ENCODE data around the gene N4BP3. TPM values are rescaled to one million over a fixed set of nuclear protein-coding genes. Genes with fewer than 3 reads are reported as not detected.

N4BP3 gene
- total RNA-seq, 6 donors from 2014 or later, result 3.2 to 12.6 (median 5.8) TPM

GRCh38 chr5:178152491-178153444, 39.4 kb downstream of the N4BP3 start:
- Histone ChIP-seq H3K4me1 (peaks cover 8 to 24% (median 12%) of the 10 kb centered on the region in 4 donors), H3K4me3 (peak overlapping the region; percentile 63 to 98 (median 84)), H3K27ac (peak overlapping the region in 3 of 4 donors; percentile 65 to 77 (median 69)), H3K27me3 (no peaks in the 10 kb centered on the region), H3K9me3 (no peaks in the 10 kb centered on the region), H3K36me3 (peaks cover 9 to 36% (median 29%) of the 10 kb centered on the region in 4 donors)
- TF ChIP-seq EP300 (IDR thresholded peaks at IDR 0.05), result no peak
- TF ChIP-seq POLR2AphosphoS5 (IDR thresholded peaks at IDR 0.05), result no peak
- no peak for TF ChIP-seq CTCF (IDR thresholded peaks at IDR 0.05)
- no peak for TF ChIP-seq POLR2A (IDR thresholded peaks at IDR 0.05)
- ATAC-seq (ENCODE audit: low FRiP score in 2 of 2) (no peak), DNase-seq (no peak)
- 49 to 55% methylated on average over 31 of the region's 31 CpGs for WGBS, 2 donors

DNA sequence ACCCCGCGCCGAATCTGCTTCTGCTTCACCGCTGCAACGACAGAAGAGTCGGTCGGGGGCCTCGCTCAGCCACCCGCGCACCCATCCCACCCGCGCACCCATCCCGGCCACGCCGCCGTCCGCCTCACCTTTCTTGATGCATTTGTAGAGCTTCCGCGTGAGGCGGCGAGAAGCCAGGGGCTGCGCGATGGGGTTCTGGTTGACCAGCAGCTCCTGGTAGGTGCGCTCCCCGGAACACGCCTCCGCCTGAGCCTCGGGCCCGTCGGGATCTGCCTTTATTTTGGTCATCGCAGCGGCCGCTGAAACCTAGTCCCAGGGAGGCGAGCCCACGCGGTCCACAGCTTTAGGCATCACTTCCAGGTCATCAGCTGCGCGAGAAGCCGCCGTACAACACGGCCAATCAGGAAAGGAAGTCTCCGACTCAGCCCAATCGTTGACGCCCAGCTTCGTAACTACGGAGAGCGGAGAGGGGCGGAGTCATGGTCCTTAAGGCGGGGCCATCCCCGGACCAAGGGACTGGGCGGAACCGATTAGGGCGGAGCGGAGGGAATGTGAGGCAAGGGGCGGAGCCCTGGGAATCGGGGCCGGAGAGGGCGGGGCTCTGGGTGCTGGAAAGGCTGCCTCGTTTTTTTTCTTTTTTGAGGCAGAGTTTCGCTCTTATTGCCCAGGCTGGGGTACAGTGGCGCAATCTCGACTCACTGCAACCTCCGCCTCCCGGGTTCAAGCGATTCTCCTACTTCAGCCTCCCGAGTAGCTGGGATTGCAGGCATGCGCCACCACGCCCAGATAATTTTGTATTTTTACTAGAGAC, 40.4 kb downstream of the N4BP3 start, which contains the start of gene NHP2:
Gene NHP2 (minus strand): TSS at position 356 of the 811 bp plus-strand sequence. CDS start 68 bp downstream, at position 288.
- 2 to 4% methylated on average over 37 to 60 of the region's 68 CpGs for WGBS, 2 donors
- peak; percentile 95 to 98 for DNase-seq
- TF ChIP-seq POLR2AphosphoS5 (IDR thresholded peaks at IDR 0.05), result peak; percentile 94 to 97
- TF ChIP-seq POLR2A (IDR thresholded peaks at IDR 0.05), result peak in 1 of 4 donors; percentile 68
- TF ChIP-seq EP300 (IDR thresholded peaks at IDR 0.05), result peak in 1 of 4 donors; percentile 87
- peak in 1 of 6 experiments; percentile 11 for TF ChIP-seq CTCF (IDR thresholded peaks at IDR 0.05)
- H3K4me1 ChIP-seq, result peaks cover 8 to 24% (median 12%) of the 10 kb centered on the region in 4 donors
- H3K36me3 ChIP-seq, result peaks cover 5 to 26% (median 19%) of the 10 kb centered on the region in 4 donors
- no peaks in the 10 kb centered on the region for H3K27me3 ChIP-seq
- peak; percentile 100 for ATAC-seq (ENCODE audit: low FRiP score in 2 of 2)
- peak within 1 kb of the TSS; percentile 65 to 77 (median 67) for H3K27ac ChIP-seq
- H3K9me3 ChIP-seq, result no peaks in the 10 kb centered on the region
- H3K4me3 ChIP-seq, result peak within 1 kb of the TSS; percentile 63 to 98 (median 84)

DNA sequence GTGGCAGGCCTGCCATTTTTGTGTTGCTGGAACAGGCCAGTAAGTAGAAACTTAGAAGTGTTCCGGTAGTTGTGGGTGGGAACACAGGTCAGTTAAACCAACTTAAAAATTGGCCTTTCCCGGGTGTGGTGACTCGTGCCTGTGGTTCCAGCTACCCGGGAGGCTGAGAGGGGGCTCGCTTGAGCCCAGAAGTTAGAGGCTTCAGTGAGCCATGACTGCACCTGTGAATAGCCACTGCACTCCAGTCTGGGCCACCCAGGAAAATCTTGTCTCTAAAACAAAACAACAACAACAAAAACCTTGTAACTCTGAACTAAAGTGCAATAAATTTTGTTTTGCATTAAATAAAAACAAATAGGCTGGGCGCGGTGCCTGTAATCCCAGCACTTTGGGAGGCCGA, 41.7 kb downstream of the N4BP3 start:
- WGBS, 2 donors, result 82 to 90% methylated on average over 8 of the region's 8 CpGs
- Histone ChIP-seq H3K36me3 (peaks cover 1 to 13% (median 7%) of the 10 kb centered on the region in 4 donors), H3K9me3 (no peaks in the 10 kb centered on the region), H3K27me3 (no peaks in the 10 kb centered on the region), H3K4me3 (no peak overlapping the region), H3K4me1 (peaks cover 8 to 24% (median 12%) of the 10 kb centered on the region in 4 donors), H3K27ac (no peak overlapping the region)
- TF ChIP-seq EP300 (IDR thresholded peaks at IDR 0.05) (no peak), POLR2AphosphoS5 (IDR thresholded peaks at IDR 0.05) (no peak), POLR2A (IDR thresholded peaks at IDR 0.05) (no peak), CTCF (IDR thresholded peaks at IDR 0.05) (no peak)
- DNase-seq (no peak), ATAC-seq (ENCODE audit: low FRiP score in 2 of 2) (no peak)

GRCh38 chr5:178160176-178160575, 46.8 kb downstream of the N4BP3 start:
- TF ChIP-seq CTCF (IDR thresholded peaks at IDR 0.05) (no peak), POLR2A (IDR thresholded peaks at IDR 0.05) (no peak), EP300 (IDR thresholded peaks at IDR 0.05) (no peak), POLR2AphosphoS5 (IDR thresholded peaks at IDR 0.05) (no peak)
- DNase-seq, result no peak
- no peaks in the 10 kb centered on the region for H3K27me3 ChIP-seq
- no peaks in the 10 kb centered on the region for H3K9me3 ChIP-seq
- WGBS, 2 donors, result 83 to 91% methylated on average over 5 of the region's 5 CpGs
- no peak for ATAC-seq (ENCODE audit: low FRiP score in 2 of 2)
- peaks cover 3 to 9% (median 8%) of the 10 kb centered on the region in 4 donors for H3K4me1 ChIP-seq
- no peak overlapping the region for H3K4me3 ChIP-seq
- no peaks in the 10 kb centered on the region for H3K36me3 ChIP-seq
- H3K27ac ChIP-seq, result no peak overlapping the region

Measured in upper lobe of left lung (tissue), 6 donors.